Measurements from ENCODE around the gene IFRD1.
"Not testable (repeated sequence)": the region's sequence is repeated elsewhere in the genome, so short reads cannot be mapped to it uniquely, and the experiment has no call there.

Gene IFRD1

GRCh38 chr7:112444505-112444904, 5.8 kb upstream of the IFRD1 start:
- no peak for DNase-seq

- DNase-seq: no peak
Measured at GRCh38 chr7:112446431-112446830, 3.8 kb upstream of the IFRD1 start.

- DNase-seq: no peak
Measured at GRCh38 chr7:112447406-112447805, 2.9 kb upstream of the IFRD1 start.

- DNase-seq: no peak
Measured at GRCh38 chr7:112448381-112448780, 1.9 kb upstream of the IFRD1 start.

- DNase-seq: no peak
Measured at GRCh38 chr7:112448891-112449290, 1.4 kb upstream of the IFRD1 start.

GRCh38 chr7:112449353-112449752, 907 bp upstream of the IFRD1 start:
- no peak for DNase-seq

- peak; percentile 74 for DNase-seq
Measured at GRCh38 chr7:112450807-112451761, 824 bp downstream of the IFRD1 start.

- no peak for DNase-seq
Measured at GRCh38 chr7:112452102-112452888, 2.0 kb downstream of the IFRD1 start.

GRCh38 chr7:112453505-112454171, 3.4 kb downstream of the IFRD1 start:
- no peak for DNase-seq

- not testable (repeated sequence) for DNase-seq
Measured at GRCh38 chr7:112454191-112454590, 3.9 kb downstream of the IFRD1 start.

- DNase-seq: no peak
Measured at GRCh38 chr7:112459645-112460044, 9.4 kb downstream of the IFRD1 start.

- no peak for DNase-seq
Measured at GRCh38 chr7:112462236-112462635, 12.0 kb downstream of the IFRD1 start.

- DNase-seq: no peak
Measured at GRCh38 chr7:112467867-112468266, 17.6 kb downstream of the IFRD1 start.

GRCh38 chr7:112470194-112470593, 19.9 kb downstream of the IFRD1 start:
- no peak for DNase-seq

- DNase-seq: no peak
Measured at GRCh38 chr7:112476390-112477052, 26.3 kb downstream of the IFRD1 start.

- DNase-seq: no peak
Measured at GRCh38 chr7:112481121-112481736, 31.0 kb downstream of the IFRD1 start.

GRCh38 chr7:112481833-112482670, 31.8 kb downstream of the IFRD1 start:
- no peak for DNase-seq

GRCh38 chr7:112484671-112485167, 34.5 kb downstream of the IFRD1 start:
- no peak for DNase-seq

- DNase-seq: no peak
Measured at GRCh38 chr7:112485766-112486165, 35.5 kb downstream of the IFRD1 start.

- no peak for DNase-seq
Measured at GRCh38 chr7:112487457-112488263, 37.4 kb downstream of the IFRD1 start.
